ENCODE measurements around the gene ITGA11.

- TF ChIP-seq CTCF (IDR thresholded peaks at IDR 0.05; ENCODE audit: insufficient read depth, low read length) (no peak), GABPA (IDR thresholded peaks at IDR 0.05; ENCODE audit: low read depth) (no peak), REST (IDR thresholded peaks at IDR 0.05; ENCODE audit: insufficient replicate concordance, low read depth) (no peak)
Measured at GRCh38 chr15:68428431-68428940, 3.5 kb downstream of the ITGA11 start.

Data from HL-60 (cell line).